NCI-H1105 (cell line): Measurements from ENCODE around the gene SCAPER.

ENCODE experiments used
- DNase-seq: peaks from one replicate; lab custom pipeline; 2025; lab: John Stamatoyannopoulos, UW

SCAPER gene

GRCh38 chr15:76667943-76668715, 237.0 kb downstream of the SCAPER start:
- no peak for DNase-seq

- DNase-seq = no peak
Observed at GRCh38 chr15:76664895-76665294, 240.2 kb downstream of the SCAPER start.

- no peak for DNase-seq
Observed at GRCh38 chr15:76664411-76664810, 240.7 kb downstream of the SCAPER start.

- no peak for DNase-seq
Observed at GRCh38 chr15:76663529-76663928, 241.6 kb downstream of the SCAPER start.

- DNase-seq = no peak
Observed at GRCh38 chr15:76648732-76649444, 256.3 kb downstream of the SCAPER start.

GRCh38 chr15:76647612-76648011, 257.5 kb downstream of the SCAPER start:
- no peak for DNase-seq

GRCh38 chr15:76644646-76645045, 260.5 kb downstream of the SCAPER start:
- DNase-seq = no peak

GRCh38 chr15:76642671-76643070, 262.5 kb downstream of the SCAPER start:
- no peak for DNase-seq

- DNase-seq = no peak
Observed at GRCh38 chr15:76637166-76637565, 268.0 kb downstream of the SCAPER start.

- DNase-seq = no peak
Observed at GRCh38 chr15:76636059-76636458, 269.1 kb downstream of the SCAPER start.

GRCh38 chr15:76626611-76627010, 278.5 kb downstream of the SCAPER start:
- DNase-seq = no peak

GRCh38 chr15:76625267-76625666, 279.9 kb downstream of the SCAPER start:
- DNase-seq = no peak

GRCh38 chr15:76614725-76615124, 290.4 kb downstream of the SCAPER start:
- DNase-seq = no peak

GRCh38 chr15:76588811-76589747, 316.1 kb downstream of the SCAPER start:
- DNase-seq = no peak

GRCh38 chr15:76585576-76585897, 319.6 kb downstream of the SCAPER start:
- no peak for DNase-seq

- no peak for DNase-seq
Observed at GRCh38 chr15:76584868-76585575, 320.1 kb downstream of the SCAPER start.

GRCh38 chr15:76582550-76582949, 322.6 kb downstream of the SCAPER start:
- no peak for DNase-seq

- no peak for DNase-seq
Observed at GRCh38 chr15:76577879-76578512, 327.1 kb downstream of the SCAPER start.

GRCh38 chr15:76576523-76577279, 328.4 kb downstream of the SCAPER start:
- no peak for DNase-seq

GRCh38 chr15:76575679-76576078, 329.5 kb downstream of the SCAPER start:
- no peak for DNase-seq

GRCh38 chr15:76575274-76575673, 329.9 kb downstream of the SCAPER start:
- DNase-seq = no peak
